ENCODE results near the gene ECI1. TPM values are rescaled to one million over a fixed set of nuclear protein-coding genes. Genes with fewer than 3 reads are reported as not detected.

Gene ECI1
- total and polyA plus RNA-seq, 2 of the 4 experiments (the other 2 are of a cell fraction): 20.3 to 30.1 TPM

- TF ChIP-seq NFE2L2 (IDR thresholded peaks at IDR 0.05; ENCODE audit: low read depth, low read length): no peak
- no peak for TF ChIP-seq FOS (IDR thresholded peaks at IDR 0.05; ENCODE audit: low read depth, low read length)
These were observed 12.3 kb downstream of the ECI1 start (continued) for GRCh38 chr16:2238838-2239675.

GRCh38 chr16:2238150-2238837 is 13.1 kb downstream of the ECI1 start:
- Histone ChIP-seq H3K27me3 (ENCODE audit: control insufficient read depth, insufficient read depth, low read length) (peaks cover 9% of the 10 kb centered on the region), H2AFZ (replicated peaks; ENCODE audit: low read length, poor library complexity) (no peak overlapping the region), H3K4me3 (ENCODE audit: insufficient read depth, low read depth, low read length) (no peak overlapping the region), H3K56ac (ENCODE audit: extremely low read depth, insufficient read depth, low read length) (no peak overlapping the region), H3K9me1 (ENCODE audit: insufficient read depth, low read length) (no peaks in the 10 kb centered on the region), H3K79me1 (ENCODE audit: low read depth in 1 of 2, low read length in 2 of 2) (no peaks in the 10 kb centered on the region), H3K9ac (ENCODE audit: low read depth, low read length) (no peak overlapping the region), H4K5ac (ENCODE audit: low read depth, low read length) (no peak overlapping the region), H3K18ac (ENCODE audit: low read depth, low read length) (no peak overlapping the region), H4K8ac (ENCODE audit: low read depth in 2 of 2, low read length in 2 of 2) (no peak overlapping the region), H3K4me1 (ENCODE audit: control insufficient read depth, insufficient read depth, low read length) (peaks cover 5% of the 10 kb centered on the region; the same call in 1 of the 2 replicates), H4K91ac (ENCODE audit: insufficient read depth, low read depth, low read length) (no peak overlapping the region), H2AK9ac (replicated peaks; ENCODE audit: low read depth, low read length, poor library complexity) (no peak overlapping the region), H3K4me2 (ENCODE audit: low read depth, low read length) (no peak overlapping the region), H4K20me1 (ENCODE audit: insufficient read depth, low read length) (peaks cover 14% of the 10 kb centered on the region), H2AK5ac (ENCODE audit: low read depth, low read length) (no peak overlapping the region), H3K23ac (ENCODE audit: low read depth, low read length) (no peak overlapping the region), H2BK15ac (ENCODE audit: low read depth, low read length) (no peak overlapping the region), H3K36me3 (ENCODE audit: control insufficient read depth, insufficient read depth, low read length) (peaks cover 36% of the 10 kb centered on the region), H3K9me3 (ENCODE audit: control insufficient read depth, insufficient read depth, low read length) (no peaks in the 10 kb centered on the region), H2BK20ac (ENCODE audit: low read depth, low read length) (no peak overlapping the region), H2BK120ac (ENCODE audit: low read depth, low read length) (no peak overlapping the region), H2BK5ac (ENCODE audit: low read depth, low read length, poor library complexity, severe bottlenecking) (no peak overlapping the region), H3K27ac (ENCODE audit: insufficient read depth, low read length) (no peak overlapping the region), H3K4ac (ENCODE audit: low read depth, low read length) (no peak overlapping the region), H3K14ac (replicated peaks; ENCODE audit: low read depth, low read length) (no peak overlapping the region)
- intact Hi-C loops (cut with micrococcal nuclease) (no loop called here), in situ Hi-C loops (cut with MboI; ENCODE audit: low sequenced_read_pairs) (no loop called here), dilution Hi-C loops (cut with HindIII; ENCODE audit: low sequenced_read_pairs, unreplicated experiment) (no loop called here)
- CTCF ChIA-PET: interaction anchor here (1.1 kb wide), 1 partner anchor 13 kb away, joined by 3 read pairs; the partner anchor contains the start of gene ECI1
- ATAC-seq (ENCODE audit: low read depth) (no peak), DNase-seq (no peak)
- 59% methylated on average over 11 of the region's 18 CpGs; no CpG with 5 or more reads in 1 of the 2 experiments for WGBS, 2 experiments (ENCODE audit: extremely low coverage in 2 of 2, insufficient read length in 1 of 2)
- BruUV-seq (replicated peaks): no TSS peak
- POLR2A ChIA-PET (ENCODE audit: unreplicated experiment): interaction anchor here (0.6 kb wide), 1 partner anchor 13 kb away, joined by 10 read pairs; no protein-coding TSS in a partner anchor
- TF ChIP-seq RCOR1 (IDR thresholded peaks at IDR 0.05; ENCODE audit: insufficient replicate concordance, low read length) (no peak), RAD21 (IDR thresholded peaks at IDR 0.05; ENCODE audit: low read length) (no peak), MXI1 (IDR thresholded peaks at IDR 0.05; ENCODE audit: borderline replicate concordance, low read depth, low read length) (no peak), ELK1 (IDR thresholded peaks at IDR 0.05; ENCODE audit: borderline replicate concordance, low read depth, low read length) (no peak), POLR2A (IDR thresholded peaks at IDR 0.05; ENCODE audit: low read depth, low read length) (no peak), SMC3 (IDR thresholded peaks at IDR 0.05; ENCODE audit: low read depth, low read length) (no peak), MAFK (IDR thresholded peaks at IDR 0.05; ENCODE audit: low read depth, low read length) (no peak), USF2 (IDR thresholded peaks at IDR 0.05; ENCODE audit: low read depth, low read length) (no peak), FOS (IDR thresholded peaks at IDR 0.05; ENCODE audit: low read depth, low read length) (no peak), CEBPB (IDR thresholded peaks at IDR 0.05; ENCODE audit: low read depth, low read length) (no peak), NFE2L2 (IDR thresholded peaks at IDR 0.05; ENCODE audit: low read depth, low read length) (no peak)

All from IMR-90 (cell line).